K562 (cell line): ENCODE data around the gene ZSWIM3. TPM values are rescaled to one million over a fixed set of nuclear protein-coding genes. Genes with fewer than 3 reads are reported as not detected.

Experiments used
- ATAC-seq: fragments of 200-7000 bp; cut with Tn5 transposase; 3 replicates; pipeline ENCODE4 v1.9.1; 2020; ENCODE audit warnings: moderate library complexity
- BruUV-seq: library from RNA; stranded (reverse); fragments of 400-500 nt; replicated peaks from 2 replicates; lab custom pipeline; 2021; lab: Mats Ljungman, UMichigan
- CTCF ChIA-PET: fragments of 300-600 bp; formaldehyde crosslinking; extraction: SDS; loops from one replicate; lab custom pipeline; 2021; ENCODE audit warnings: low intra/inter-chr PET ratio; lab: Yijun Ruan, JAX
- POLR2A ChIA-PET: fragments of 300-600, 350-650 bp; sonication (Branson Sonifier 250); formaldehyde crosslinking; extraction: SDS; loops from one replicate; lab custom pipeline; 2021; ENCODE audit warnings: antibody characterized with exemption, inconsistent platforms; lab: Yijun Ruan, JAX
- DNase-seq, 4 experiments: peaks; one replicate each; pipeline versions ENCODE4 v3.0.0 to v3.0.0-alpha.2; 2011 to 2018; ENCODE audit warnings: low spot score in 3 of 4, mixed read lengths in 3 of 4; ENCODE audit errors: extremely low read depth in 1 of 4
- FAIRE-seq: peaks from 2 replicates; lab custom pipeline; 2011; peaks lifted over from hg19 to GRCh38; lab: Jason Lieb, UNC
- H2AFZ ChIP-seq: 2 replicates; pipeline ENCODE4 v1.6.0; 2011; ENCODE audit warnings: low read depth, low read length, control low read depth, inconsistent platforms
- H3K27ac ChIP-seq: fragments of 200-600 bp; 3 replicates; pipeline ENCODE4 v1.8.0; 2011; ENCODE audit warnings: low read depth, mild to moderate bottlenecking, control low read depth, inconsistent platforms, low read length, moderate library complexity, mixed read lengths; ENCODE audit errors: extremely low read depth
- H3K27me3 ChIP-seq, 2 experiments: fragments of 300-600 bp in 1 of 2; 2 replicates in 1 of 2; 3 replicates in 1 of 2; pipeline versions ENCODE4 v1.6.0 to v1.8.0; 2011; ENCODE audit warnings: inconsistent platforms in 2 of 2, low read length in 2 of 2, mild to moderate bottlenecking in 1 of 2, mixed read lengths in 1 of 2, moderate library complexity in 1 of 2; ENCODE audit not compliant: control insufficient read depth in 2 of 2, insufficient read depth in 2 of 2
- H3K36me3 ChIP-seq: fragments of 300-600 bp; 3 replicates; pipeline ENCODE4 v1.8.0; 2011; ENCODE audit warnings: mild to moderate bottlenecking, low read length, inconsistent platforms; ENCODE audit not compliant: control insufficient read depth, insufficient read depth
- H3K4me1 ChIP-seq, 2 experiments: fragments of 200-600 bp in 1 of 2; replicated peaks in 1 of 2; 2 replicates in 1 of 2; 3 replicates in 1 of 2; pipeline versions ENCODE4 v1.5.1 to v1.8.0; 2011; ENCODE audit warnings: inconsistent platforms in 2 of 2, low read length in 2 of 2, mild to moderate bottlenecking in 1 of 2, mixed read lengths in 1 of 2, moderate library complexity in 1 of 2; ENCODE audit not compliant: control insufficient read depth in 2 of 2, insufficient read depth in 2 of 2
- H3K4me2 ChIP-seq: 2 replicates; pipeline ENCODE4 v1.6.1; 2011; ENCODE audit warnings: low read length, control low read depth, inconsistent platforms, mixed read lengths; ENCODE audit not compliant: insufficient read depth
- H3K4me3 ChIP-seq: fragments of 200-600 bp; sonication (generic), shearing (Covaris generic); 2 replicates; pipeline ENCODE4 v1.5.1; 2016; ENCODE audit warnings: control low read depth, inconsistent platforms
- H3K79me2 ChIP-seq: fragments of 200-600 bp; 3 replicates; pipeline ENCODE4 v1.8.0; 2011; ENCODE audit warnings: low read length, inconsistent platforms; ENCODE audit not compliant: control insufficient read depth, insufficient read depth
- H3K9ac ChIP-seq, 2 experiments: 2 replicates each; pipeline versions ENCODE4 v1.6.0 to v1.6.1; 2011; ENCODE audit warnings: low read depth in 2 of 2, low read length in 2 of 2, control low read depth in 1 of 2, inconsistent platforms in 1 of 2, mild to moderate bottlenecking in 1 of 2, mixed read lengths in 1 of 2; ENCODE audit not compliant: insufficient read depth in 1 of 2
- H3K9me1 ChIP-seq: one replicate; pipeline ENCODE4 v1.6.0; 2011; ENCODE audit warnings: inconsistent platforms, mild to moderate bottlenecking, low read length, moderate library complexity; ENCODE audit not compliant: control insufficient read depth, insufficient read depth
- H3K9me3 ChIP-seq: replicated peaks from 2 replicates; pipeline ENCODE4 v1.5.1; 2011; ENCODE audit warnings: low read depth, low read length, inconsistent platforms; ENCODE audit not compliant: control insufficient read depth, insufficient read depth
- H4K20me1 ChIP-seq: replicated peaks from 2 replicates; pipeline ENCODE4 v1.6.1; 2011; ENCODE audit warnings: low read length, inconsistent platforms, mixed read lengths; ENCODE audit not compliant: control insufficient read depth, insufficient read depth
- ESRRB ChIP-seq: fragments of 250-450 bp; sonication (Bioruptor Pico); IDR thresholded peaks from 2 replicates; pipeline ENCODE4 v1.5.0; 2020; ENCODE audit warnings: mild to moderate bottlenecking, moderate library complexity, borderline replicate concordance
- HMG20B ChIP-seq: fragments of 250-450 bp; sonication (Bioruptor Pico); IDR thresholded peaks from 2 replicates; pipeline ENCODE4 v1.5.0; 2021; ENCODE audit warnings: mild to moderate bottlenecking
- KAT2B ChIP-seq: IDR thresholded peaks from one replicate; pipeline ENCODE4 v1.6.1; 2012; ENCODE audit warnings: low read depth, mild to moderate bottlenecking, control low read depth, inconsistent platforms, low read length, moderate library complexity
- PHF8 ChIP-seq: fragments of 200-600 bp; sonication (generic); IDR thresholded peaks from 2 replicates; pipeline ENCODE4 v1.6.1; 2012; ENCODE audit warnings: mixed run types, mild to moderate bottlenecking, inconsistent platforms, low read length, moderate library complexity, borderline replicate concordance
- PHTF2 ChIP-seq: fragments of 250-450 bp; sonication (Bioruptor Pico); IDR thresholded peaks from 2 replicates; pipeline ENCODE4 v1.5.0; 2021; ENCODE audit warnings: mild to moderate bottlenecking
- RBFOX2 ChIP-seq: fragments of 200-400 bp; formaldehyde crosslinking; IDR thresholded peaks from 2 replicates; pipeline ENCODE4 v1.6.1; 2017; ENCODE audit warnings: low read depth, mild to moderate bottlenecking, low read length, moderate library complexity
- RFX1 ChIP-seq: fragments of 450-650 bp; IDR thresholded peaks from 2 replicates; pipeline ENCODE4 v1.6.1; 2016; ENCODE audit warnings: mild to moderate bottlenecking, moderate library complexity
- SMAD2 ChIP-seq: fragments of 150-350 bp; IDR thresholded peaks from 2 replicates; pipeline ENCODE4 v1.6.1; 2014; ENCODE audit warnings: low read depth, mild to moderate bottlenecking, low read length
- TRIM24 ChIP-seq, 2 experiments: fragments of 450-650 bp; IDR thresholded peaks; 2 replicates each; pipeline ENCODE4 v1.6.1; 2016
- ZFP36 ChIP-seq: fragments of 150-350 bp; IDR thresholded peaks from 2 replicates; pipeline ENCODE4 v1.6.1; 2018; ENCODE audit warnings: low read length, low read depth; ENCODE audit not compliant: partially characterized antibody
- WGBS: fragments of 100-300 bp; shearing (Covaris generic); methylation state at CpG from one replicate; pipeline ENCODE4 v1.1.6; 2016; ENCODE audit warnings: low coverage, mixed read lengths; ENCODE audit not compliant: insufficient coverage; ENCODE audit errors: missing lambda C conversion rate; 5-methylcytosine and 5-hydroxymethylcytosine counted together
- in situ Hi-C: fragments of 300-500 bp; cut with MboI; formaldehyde crosslinking; loops from 4 replicates; pipeline ENCODE4 v1.15.0; 2018; ENCODE audit warnings: inconsistent platforms, mixed read lengths
- intact Hi-C: fragments of 100-400 bp; cut with micrococcal nuclease; formaldehyde crosslinking; loops from 2 replicates; pipeline ENCODE4 v1.14.2; 2022
- polyA plus RNA-seq, 8 experiments: library from polyadenylated mRNA; depleted of rRNA in 4 of 8; stranded (reverse) in 5 of 8; unstranded in 3 of 8; fragments of >200 nt; fragmentation: Nextera tagmentation in 2 of 8; fragmentation: Illumina TruSeq in 1 of 8; extraction: Ambion mirVana in 2 of 8; extraction: Trizol in 1 of 8; gene quantifications; 2 replicates each; pipeline versions ENCODE4 v1.2.1 to v1.2.3, GENCODE V29; 2011 to 2014; ENCODE audit warnings: inconsistent platforms in 1 of 8, missing spikeins in 1 of 8
- total RNA-seq, 7 experiments: library from RNA; depleted of rRNA in 6 of 7; stranded (reverse); fragments of >200 nt in 6 of 7; fragmentation: Illumina TruSeq in 2 of 7; extraction: Trizol in 2 of 7; gene quantifications; 2 replicates each; pipeline versions ENCODE4 v1.2.1 to v1.2.3, GENCODE V29; 2011 to 2021; ENCODE audit warnings: low replicate concordance in 1 of 7
- TF ChIP-seq, protein P1 (sequence below): fragments of 450-650 bp; IDR thresholded peaks from 2 replicates; pipeline ENCODE4 v1.6.1; 2016; ENCODE audit warnings: antibody characterized with exemption
- TF ChIP-seq, protein P2 (sequence below): fragments of 450-650 bp; IDR thresholded peaks from 2 replicates; pipeline ENCODE4 v1.6.1; 2017; ENCODE audit warnings: mild to moderate bottlenecking, moderate library complexity
- TF ChIP-seq, protein P3 (sequence below): IDR thresholded peaks from 2 replicates; pipeline ENCODE4 v1.6.1; 2011; ENCODE audit warnings: borderline replicate concordance, low read depth, mild to moderate bottlenecking, moderate library complexity, low read length; ENCODE audit not compliant: insufficient read depth, poor library complexity, severe bottlenecking

Gene ZSWIM3
- total and polyA plus RNA-seq, 9 of the 15 experiments (the other 6 are each of a cell fraction or from before 2014, with no cell fraction given): 1.7 to 4.3 (median 2.9) TPM

DNA sequence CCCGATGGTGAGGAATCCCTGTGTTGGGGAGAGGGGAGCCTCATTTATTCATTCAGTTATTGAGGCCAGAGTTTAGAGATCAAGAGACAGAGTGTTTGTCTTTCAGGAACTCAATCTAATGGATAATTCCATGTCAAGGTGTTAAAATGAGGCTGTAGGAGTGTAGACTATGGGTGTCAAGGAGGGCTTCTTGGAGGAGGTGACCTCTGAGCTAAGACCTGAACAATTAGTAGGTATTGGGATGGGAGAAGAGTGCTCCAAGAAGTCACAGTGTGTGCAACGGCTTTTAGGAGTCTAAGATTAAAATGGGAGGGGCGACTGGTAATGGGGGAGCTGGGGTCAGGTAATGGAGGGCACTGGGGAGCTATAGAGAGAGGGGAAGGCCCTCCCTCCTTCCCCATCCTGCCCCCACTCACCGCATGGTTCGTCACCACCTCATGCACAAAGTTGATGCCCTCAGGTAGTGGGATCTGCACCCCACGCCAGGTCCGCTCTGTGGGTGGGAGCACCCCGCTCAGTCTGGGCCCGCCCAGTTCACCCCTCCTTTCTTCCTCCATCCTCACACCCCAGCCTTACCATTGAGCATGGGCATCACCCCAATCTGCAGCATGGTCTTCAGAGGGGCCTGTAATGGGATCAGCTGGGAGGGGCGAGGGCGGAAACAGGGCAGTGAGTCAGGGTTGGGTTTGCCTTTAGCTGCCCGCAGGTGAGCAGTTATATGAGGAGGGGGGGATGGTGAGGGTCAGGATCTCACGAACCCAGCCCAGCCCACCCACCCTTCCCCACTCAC, 41.8 kb downstream of the ZSWIM3 start:
- TF ChIP-seq, protein P1, sequence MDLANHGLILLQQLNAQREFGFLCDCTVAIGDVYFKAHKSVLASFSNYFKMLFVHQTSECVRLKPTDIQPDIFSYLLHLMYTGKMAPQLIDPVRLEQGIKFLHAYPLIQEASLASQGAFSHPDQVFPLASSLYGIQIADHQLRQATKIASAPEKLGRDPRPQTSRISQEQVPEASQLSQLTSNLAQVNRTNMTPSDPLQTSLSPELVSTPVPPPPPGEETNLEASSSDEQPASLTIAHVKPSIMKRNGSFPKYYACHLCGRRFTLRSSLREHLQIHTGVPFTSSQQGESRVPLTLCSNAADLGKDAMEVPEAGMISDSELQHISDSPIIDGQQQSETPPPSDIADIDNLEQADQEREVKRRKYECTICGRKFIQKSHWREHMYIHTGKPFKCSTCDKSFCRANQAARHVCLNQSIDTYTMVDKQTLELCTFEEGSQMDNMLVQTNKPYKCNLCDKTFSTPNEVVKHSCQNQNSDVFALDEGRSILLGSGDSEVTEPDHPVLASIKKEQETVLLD: no peak
- TF ChIP-seq RFX1: no peak
- no peak for TF ChIP-seq HMG20B
- TF ChIP-seq PHTF2 (CRISPR knock-in tag): no peak
- TF ChIP-seq ZFP36: peak; percentile 96
- TF ChIP-seq TRIM24 (IDR thresholded peaks at IDR 0.05): no peak
- TF ChIP-seq SMAD2: no peak
- TF ChIP-seq PHF8: no peak
- TF ChIP-seq, protein P2, sequence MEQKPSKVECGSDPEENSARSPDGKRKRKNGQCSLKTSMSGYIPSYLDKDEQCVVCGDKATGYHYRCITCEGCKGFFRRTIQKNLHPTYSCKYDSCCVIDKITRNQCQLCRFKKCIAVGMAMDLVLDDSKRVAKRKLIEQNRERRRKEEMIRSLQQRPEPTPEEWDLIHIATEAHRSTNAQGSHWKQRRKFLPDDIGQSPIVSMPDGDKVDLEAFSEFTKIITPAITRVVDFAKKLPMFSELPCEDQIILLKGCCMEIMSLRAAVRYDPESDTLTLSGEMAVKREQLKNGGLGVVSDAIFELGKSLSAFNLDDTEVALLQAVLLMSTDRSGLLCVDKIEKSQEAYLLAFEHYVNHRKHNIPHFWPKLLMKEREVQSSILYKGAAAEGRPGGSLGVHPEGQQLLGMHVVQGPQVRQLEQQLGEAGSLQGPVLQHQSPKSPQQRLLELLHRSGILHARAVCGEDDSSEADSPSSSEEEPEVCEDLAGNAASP: no peak
- TF ChIP-seq ESRRB (CRISPR knock-in tag): no peak
- TF ChIP-seq RBFOX2: 0 out of 2 replicates have a peak, but pooled peaks have one; percentile 21
- TF ChIP-seq, protein P3, sequence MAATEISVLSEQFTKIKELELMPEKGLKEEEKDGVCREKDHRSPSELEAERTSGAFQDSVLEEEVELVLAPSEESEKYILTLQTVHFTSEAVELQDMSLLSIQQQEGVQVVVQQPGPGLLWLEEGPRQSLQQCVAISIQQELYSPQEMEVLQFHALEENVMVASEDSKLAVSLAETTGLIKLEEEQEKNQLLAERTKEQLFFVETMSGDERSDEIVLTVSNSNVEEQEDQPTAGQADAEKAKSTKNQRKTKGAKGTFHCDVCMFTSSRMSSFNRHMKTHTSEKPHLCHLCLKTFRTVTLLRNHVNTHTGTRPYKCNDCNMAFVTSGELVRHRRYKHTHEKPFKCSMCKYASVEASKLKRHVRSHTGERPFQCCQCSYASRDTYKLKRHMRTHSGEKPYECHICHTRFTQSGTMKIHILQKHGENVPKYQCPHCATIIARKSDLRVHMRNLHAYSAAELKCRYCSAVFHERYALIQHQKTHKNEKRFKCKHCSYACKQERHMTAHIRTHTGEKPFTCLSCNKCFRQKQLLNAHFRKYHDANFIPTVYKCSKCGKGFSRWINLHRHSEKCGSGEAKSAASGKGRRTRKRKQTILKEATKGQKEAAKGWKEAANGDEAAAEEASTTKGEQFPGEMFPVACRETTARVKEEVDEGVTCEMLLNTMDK: no peak
- no peak for TF ChIP-seq KAT2B
- intact Hi-C loops (no loop called here), in situ Hi-C loops (no loop called here)
- H2AFZ ChIP-seq: no peak overlapping the region
- ATAC-seq (no peak), FAIRE-seq (no peak), DNase-seq (no peak)
- H3K9ac ChIP-seq: no peak overlapping the region
- H3K4me2 ChIP-seq: no peak overlapping the region
- no peaks in the 10 kb centered on the region for H4K20me1 ChIP-seq
- ChIA-PET CTCF (no interaction called here), POLR2A (interaction anchor here (0.6 to 1.8 kb wide), 3 partner anchors 9 to 579 kb away, joined by 3 to 6 read pairs (median 3); no protein-coding TSS in a partner anchor)
- no peaks in the 10 kb centered on the region for H3K9me3 ChIP-seq
- 84% methylated on average over 8 of the region's 13 CpGs for WGBS
- no peaks in the 10 kb centered on the region for H3K9me1 ChIP-seq
- no peaks in the 10 kb centered on the region for H3K27me3 ChIP-seq
- H3K36me3 ChIP-seq: peaks cover 44% of the 10 kb centered on the region; the same call in 2 of the 3 replicates
- H3K4me1 ChIP-seq: peaks cover 0 to 11% of the 10 kb centered on the region in 2 experiments; a peak in 1 of 5 replicates
- no peak overlapping the region for H3K4me3 ChIP-seq
- H3K79me2 ChIP-seq: no peaks in the 10 kb centered on the region
- TSS peak; percentile 27 for BruUV-seq
- H3K27ac ChIP-seq: no peak overlapping the region; the same call in 2 of the 3 replicates
